DMS53 treated with DMSO at 0.1 percent for 48 hours (cell line): ENCODE data around the gene TTLL5.
A peak's percentile ranks its signal among the peaks of the same experiment; 100 is the strongest.

ENCODE experiments used
- DNase-seq: peaks from one replicate; lab custom pipeline; 2025; ENCODE audit not compliant: unreplicated experiment; lab: John Stamatoyannopoulos, UW

Gene TTLL5

GRCh38 chr14:75697386-75697785 lies 36.3 kb downstream of the TTLL5 start:
- no peak for DNase-seq

GRCh38 chr14:75697918-75698317 lies 36.9 kb downstream of the TTLL5 start:
- no peak for DNase-seq

GRCh38 chr14:75699331-75699730 lies 38.3 kb downstream of the TTLL5 start:
- no peak for DNase-seq

- DNase-seq = no peak
Measured at GRCh38 chr14:75700295-75700694, 39.2 kb downstream of the TTLL5 start.

- DNase-seq = no peak
Measured at GRCh38 chr14:75702122-75702521, 41.1 kb downstream of the TTLL5 start.

GRCh38 chr14:75702616-75703261 lies 41.7 kb downstream of the TTLL5 start:
- DNase-seq = no peak

- DNase-seq = no peak
Measured at GRCh38 chr14:75703467-75703866, 42.4 kb downstream of the TTLL5 start.

GRCh38 chr14:75705014-75705413 lies 44.0 kb downstream of the TTLL5 start:
- DNase-seq = no peak

- peak; percentile 42 for DNase-seq
Measured at GRCh38 chr14:75709207-75709812, 48.3 kb downstream of the TTLL5 start.

- DNase-seq = no peak
Measured at GRCh38 chr14:75711105-75711795, 50.2 kb downstream of the TTLL5 start.

GRCh38 chr14:75711796-75712211 lies 50.8 kb downstream of the TTLL5 start:
- DNase-seq = no peak

GRCh38 chr14:75714991-75715390 lies 53.9 kb downstream of the TTLL5 start:
- DNase-seq = no peak

- DNase-seq = no peak
Measured at GRCh38 chr14:75715926-75716780, 55.1 kb downstream of the TTLL5 start.

- no peak for DNase-seq
Measured at GRCh38 chr14:75717729-75718128, 56.7 kb downstream of the TTLL5 start.

- no peak for DNase-seq
Measured at GRCh38 chr14:75718199-75718598, 57.2 kb downstream of the TTLL5 start.

GRCh38 chr14:75720116-75720515 lies 59.1 kb downstream of the TTLL5 start:
- no peak for DNase-seq

GRCh38 chr14:75720842-75721498 lies 59.9 kb downstream of the TTLL5 start:
- no peak for DNase-seq

GRCh38 chr14:75723716-75724115 lies 62.7 kb downstream of the TTLL5 start:
- no peak for DNase-seq

GRCh38 chr14:75724414-75725204 lies 63.6 kb downstream of the TTLL5 start:
- DNase-seq = no peak

- DNase-seq = no peak
Measured at GRCh38 chr14:75725481-75725880, 64.4 kb downstream of the TTLL5 start.
